GM18519 (cell line): ENCODE results near the gene OR10X1.

Experiments used
- ATAC-seq: cut with Tn5 transposase; IDR thresholded peaks from one replicate; pipeline ENCODE4 v1.9.1; 2021; ENCODE audit warnings: mild to moderate bottlenecking, moderate library complexity; ENCODE audit not compliant: unreplicated experiment, low FRiP score

Gene OR10X1

GRCh38 chr1:158579733-158580132 is at the start of gene OR10X1:
Gene OR10X1, minus strand, starts transcription at chr1:158579899. Its CDS starts 0 bp downstream, at chr1:158579899.
- no peak for ATAC-seq

GRCh38 chr1:158613764-158614163 is 34.1 kb upstream of the OR10X1 start:
- ATAC-seq = no peak

GRCh38 chr1:158611916-158612315 is 32.2 kb upstream of the OR10X1 start:
- ATAC-seq = no peak

GRCh38 chr1:158607296-158607695 is 27.6 kb upstream of the OR10X1 start:
- ATAC-seq = no peak

- no peak for ATAC-seq
Measured at GRCh38 chr1:158604968-158605367, 25.3 kb upstream of the OR10X1 start, which contains the start of gene OR10Z1. Gene OR10Z1, plus strand, starts transcription at chr1:158605268. Its CDS starts 1,171 bp downstream, at chr1:158606439.

GRCh38 chr1:158600735-158601134 is 21.0 kb upstream of the OR10X1 start:
- no peak for ATAC-seq

GRCh38 chr1:158586942-158587341 is 7.2 kb upstream of the OR10X1 start:
- ATAC-seq = no peak

- no peak for ATAC-seq
Measured at GRCh38 chr1:158583962-158584361, 4.3 kb upstream of the OR10X1 start.

GRCh38 chr1:158577561-158577960 is 2.1 kb downstream of the OR10X1 start:
- no peak for ATAC-seq

GRCh38 chr1:158572226-158572625 is 7.5 kb downstream of the OR10X1 start:
- no peak for ATAC-seq

- ATAC-seq = no peak
Measured at GRCh38 chr1:158570480-158570879, 9.2 kb downstream of the OR10X1 start, which contains the start of gene OR6P1. Gene OR6P1, minus strand, starts transcription at chr1:158570580. Its CDS starts 6,976 bp downstream, at chr1:158563604.

- no peak for ATAC-seq
Measured at GRCh38 chr1:158564608-158565007, 15.1 kb downstream of the OR10X1 start.

- ATAC-seq = no peak
Measured at GRCh38 chr1:158563853-158564252, 15.8 kb downstream of the OR10X1 start.

GRCh38 chr1:158559696-158560095 is 20.0 kb downstream of the OR10X1 start:
- no peak for ATAC-seq

GRCh38 chr1:158554352-158554751 is 25.3 kb downstream of the OR10X1 start, which contains the start of gene OR6Y1:
Gene OR6Y1, minus strand, starts transcription at chr1:158554405. Its CDS starts 6,300 bp downstream, at chr1:158548105.
- no peak for ATAC-seq

- no peak for ATAC-seq
Measured at GRCh38 chr1:158552296-158552695, 27.4 kb downstream of the OR10X1 start.

GRCh38 chr1:158547533-158547932 is 32.2 kb downstream of the OR10X1 start:
- no peak for ATAC-seq

GRCh38 chr1:158537609-158538008 is 42.1 kb downstream of the OR10X1 start:
- no peak for ATAC-seq

GRCh38 chr1:158534496-158534895 is 45.2 kb downstream of the OR10X1 start:
- no peak for ATAC-seq
